Ramos (cell line): ENCODE data around the gene PDE1C.
"Not testable (repeated sequence)": the region's sequence is repeated elsewhere in the genome, so short reads cannot be mapped to it uniquely, and the experiment has no call there.

Experiments
- in situ Hi-C: fragments of 300-500 bp; cut with MboI; formaldehyde crosslinking; loops from one replicate; pipeline ENCODE4 v1.14.3; 2022; ENCODE audit warnings: low sequenced_read_pairs; ENCODE audit not compliant: unreplicated experiment

The PDE1C gene

GRCh38 chr7:31860925-31861324, 209.3 kb downstream of the PDE1C start:
- in situ Hi-C loops, result no loop called here

- in situ Hi-C loops, result no loop called here
Measured at GRCh38 chr7:31858055-31858454, 212.2 kb downstream of the PDE1C start.

- in situ Hi-C loops, result no loop called here
Measured at GRCh38 chr7:31857172-31857571, 213.0 kb downstream of the PDE1C start.

- in situ Hi-C loops, result no loop called here
Measured at GRCh38 chr7:31856337-31856736, 213.9 kb downstream of the PDE1C start.

- in situ Hi-C loops, result no loop called here
Measured at GRCh38 chr7:31855530-31855929, 214.7 kb downstream of the PDE1C start.

GRCh38 chr7:31853380-31853779, 216.8 kb downstream of the PDE1C start:
- in situ Hi-C loops, result no loop called here

GRCh38 chr7:31852462-31852861, 217.7 kb downstream of the PDE1C start:
- in situ Hi-C loops, result no loop called here

GRCh38 chr7:31851119-31851518, 219.1 kb downstream of the PDE1C start:
- in situ Hi-C loops, result no loop called here

GRCh38 chr7:31850601-31851000, 219.6 kb downstream of the PDE1C start:
- in situ Hi-C loops, result no loop called here

GRCh38 chr7:31850066-31850465, 220.1 kb downstream of the PDE1C start:
- in situ Hi-C loops, result no loop called here

- in situ Hi-C loops, result no loop called here
Measured at GRCh38 chr7:31835471-31835870, 234.7 kb downstream of the PDE1C start.

GRCh38 chr7:31833625-31834024, 236.6 kb downstream of the PDE1C start:
- in situ Hi-C loops, result not testable (repeated sequence)

GRCh38 chr7:31828520-31828919, 241.7 kb downstream of the PDE1C start:
- in situ Hi-C loops, result no loop called here

- in situ Hi-C loops, result no loop called here
Measured at GRCh38 chr7:31825576-31825975, 244.6 kb downstream of the PDE1C start.

- in situ Hi-C loops, result no loop called here
Measured at GRCh38 chr7:31819031-31819430, 251.2 kb downstream of the PDE1C start.

- in situ Hi-C loops, result no loop called here
Measured at GRCh38 chr7:31816810-31817209, 253.4 kb downstream of the PDE1C start.

- in situ Hi-C loops, result no loop called here
Measured at GRCh38 chr7:31815796-31816195, 254.4 kb downstream of the PDE1C start.

- in situ Hi-C loops, result no loop called here
Measured at GRCh38 chr7:31814187-31814586, 256.0 kb downstream of the PDE1C start.

GRCh38 chr7:31811650-31812461, 258.4 kb downstream of the PDE1C start:
- in situ Hi-C loops, result no loop called here

GRCh38 chr7:31805209-31805818, 264.9 kb downstream of the PDE1C start:
- in situ Hi-C loops, result no loop called here

- in situ Hi-C loops, result no loop called here
Measured at GRCh38 chr7:31796375-31796774, 273.8 kb downstream of the PDE1C start.

- in situ Hi-C loops, result no loop called here
Measured at GRCh38 chr7:31794851-31795344, 275.3 kb downstream of the PDE1C start.
